Activated CD8-positive, alpha-beta memory T cell treated with anti-CD3 and anti-CD28 coated beads for 48 hours (primary cell): ENCODE results near the gene RUNX2.
"Not testable (repeated sequence)": the region's sequence is repeated elsewhere in the genome, so short reads cannot be mapped to it uniquely, and the experiment has no call there.

Experiments
- DNase-seq, 3 experiments: peaks; one replicate each; pipeline ENCODE4 v3.0.0-alpha.2; 2020; ENCODE audit warnings: low read depth in 2 of 3, low spot score in 2 of 3

RUNX2 gene

DNA sequence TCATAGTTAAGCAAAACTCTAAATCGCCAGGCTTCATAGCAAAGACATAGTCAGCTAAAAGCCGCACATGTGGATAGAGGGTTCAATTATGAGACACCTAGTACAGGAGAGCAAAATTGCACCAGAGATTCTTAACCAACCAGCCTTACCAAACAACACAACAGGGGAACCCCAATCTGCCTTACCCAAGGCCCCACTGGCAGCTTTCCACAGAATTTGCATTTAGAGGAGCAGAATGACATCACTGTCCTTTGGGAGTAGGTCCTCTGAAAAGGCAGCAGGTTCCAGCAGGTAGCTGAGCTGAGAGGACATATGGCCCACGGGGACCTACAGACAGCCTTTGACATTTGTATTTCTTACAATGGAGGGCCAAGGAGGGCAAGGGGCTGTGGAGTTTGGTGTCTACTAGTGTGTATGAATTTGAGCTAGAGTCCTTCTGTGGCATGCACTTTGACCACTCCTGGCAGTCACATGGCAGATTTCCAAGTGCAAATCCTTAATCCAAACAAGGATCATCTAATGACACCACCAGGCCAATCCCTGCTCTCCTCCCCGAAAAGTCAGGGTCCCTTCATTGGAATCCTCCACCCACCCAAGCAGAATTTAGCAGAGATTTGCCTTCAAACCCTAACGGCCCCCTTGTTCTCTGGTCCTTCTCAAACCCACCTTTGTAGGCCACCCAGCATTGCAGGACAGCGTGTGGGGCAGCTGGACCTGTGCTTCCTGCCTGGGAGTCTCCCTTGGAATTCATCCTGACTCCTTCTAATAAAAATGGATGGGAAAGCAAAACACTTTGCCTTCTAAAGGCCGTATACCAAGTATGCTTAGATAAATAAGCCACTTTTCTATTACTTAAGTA is 220.8 kb downstream of the RUNX2 start:
- no peak for DNase-seq

DNA sequence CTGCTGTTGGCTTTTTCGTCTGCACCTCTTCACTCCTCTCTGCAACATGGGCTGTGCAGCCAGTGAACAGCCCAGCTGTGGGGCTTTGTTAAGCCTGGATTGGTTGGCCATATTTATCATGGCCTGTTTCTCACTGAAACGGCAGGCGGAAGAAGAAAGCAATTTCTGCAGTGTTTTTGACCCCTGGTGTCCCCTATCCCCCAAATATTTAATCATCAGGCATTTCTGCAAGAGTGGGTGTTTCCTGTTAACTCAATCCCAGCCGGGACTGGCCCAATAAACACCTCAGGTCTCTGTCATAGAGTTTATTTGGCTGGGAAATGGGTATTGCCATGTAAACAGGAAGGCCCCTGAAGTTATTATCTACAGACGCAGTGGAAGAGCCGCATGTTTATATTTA is 224.4 kb downstream of the RUNX2 start:
- no peak for DNase-seq

DNA sequence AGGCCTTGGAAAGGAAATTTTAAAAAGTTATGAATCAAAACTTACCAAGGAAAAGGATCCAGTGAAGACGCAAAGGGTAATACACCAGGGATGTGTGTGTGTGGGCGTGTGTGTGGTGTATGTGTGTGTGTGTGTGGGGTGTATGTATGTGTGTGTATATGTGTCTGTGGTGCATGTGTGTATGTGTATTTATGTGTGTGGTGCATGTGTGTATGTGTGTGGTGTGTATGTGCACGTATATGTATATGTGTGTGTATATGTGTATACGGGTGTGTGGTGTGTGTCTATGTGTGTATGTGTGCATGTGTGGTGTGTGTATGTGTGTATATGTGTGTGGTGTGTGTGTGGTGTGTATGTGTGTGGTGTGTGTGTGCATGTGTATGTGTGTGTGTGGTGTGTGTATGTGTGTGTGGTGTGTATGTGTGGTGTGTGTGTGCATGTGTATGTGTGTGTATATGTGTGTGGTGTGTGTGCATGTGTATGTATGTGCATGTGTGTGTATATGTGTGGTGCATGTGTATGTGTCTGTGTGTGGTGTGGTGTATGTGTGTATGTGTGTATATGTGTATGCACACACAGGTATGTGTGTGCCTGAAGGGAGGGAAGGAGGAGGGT is 225.7 kb downstream of the RUNX2 start:
- DNase-seq = no peak

DNA sequence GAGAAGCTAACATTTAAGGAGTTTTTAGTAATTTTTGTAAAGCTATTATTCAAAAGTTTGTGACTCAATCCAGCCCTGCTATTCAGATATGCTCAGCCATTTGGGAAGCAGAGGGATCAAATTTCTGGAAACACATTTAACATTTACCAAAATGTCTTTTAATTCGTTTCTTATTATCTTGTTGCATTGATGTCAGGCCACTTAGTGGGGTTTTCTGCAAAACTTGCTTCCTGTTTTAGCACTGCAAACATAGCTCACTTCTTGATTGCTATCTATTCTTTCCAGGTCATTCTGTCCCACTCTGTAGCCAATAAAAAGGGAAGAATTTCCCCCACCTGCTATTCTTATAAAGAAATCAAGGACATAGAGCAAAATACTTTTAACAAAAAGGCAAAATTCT is 226.5 kb downstream of the RUNX2 start:
- DNase-seq = no peak

DNA sequence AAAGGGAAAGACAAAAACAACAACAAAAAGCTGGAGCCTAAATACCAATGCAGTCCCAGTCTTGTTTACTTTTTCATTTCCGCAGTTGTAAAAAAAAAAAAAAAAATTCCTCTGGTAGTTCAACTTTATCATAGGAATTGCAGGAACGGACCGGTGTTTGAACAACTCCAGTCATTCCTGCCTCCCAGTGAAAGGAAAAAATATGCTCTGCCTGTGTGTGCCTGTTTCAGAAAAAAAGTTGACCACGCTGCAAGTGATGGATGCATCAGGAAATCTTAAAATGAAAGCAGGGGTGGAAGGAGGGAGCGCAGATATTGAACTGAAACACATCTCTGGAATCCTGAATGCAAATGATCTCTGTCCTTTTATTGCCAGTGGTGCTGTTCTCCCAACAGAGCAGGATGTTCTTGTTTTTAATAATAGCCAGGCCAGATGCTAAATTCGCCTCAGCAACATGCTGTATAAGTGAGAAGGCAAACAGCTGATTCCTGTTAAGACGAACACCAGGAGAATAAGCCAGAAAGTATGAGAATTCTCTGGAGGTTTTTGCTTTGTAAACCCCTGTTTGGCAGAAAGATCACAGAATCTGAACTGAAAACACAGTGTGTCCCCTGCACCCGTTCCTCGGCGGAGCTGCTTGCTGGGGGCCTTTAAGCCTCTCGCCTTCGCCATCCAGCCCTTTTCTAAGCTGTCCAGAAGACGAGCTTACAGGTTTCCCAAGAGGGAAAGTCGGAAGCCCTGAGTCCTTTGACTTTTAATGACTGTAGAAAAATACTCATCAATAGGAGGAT is 228.0 kb downstream of the RUNX2 start:
- no peak for DNase-seq

DNA sequence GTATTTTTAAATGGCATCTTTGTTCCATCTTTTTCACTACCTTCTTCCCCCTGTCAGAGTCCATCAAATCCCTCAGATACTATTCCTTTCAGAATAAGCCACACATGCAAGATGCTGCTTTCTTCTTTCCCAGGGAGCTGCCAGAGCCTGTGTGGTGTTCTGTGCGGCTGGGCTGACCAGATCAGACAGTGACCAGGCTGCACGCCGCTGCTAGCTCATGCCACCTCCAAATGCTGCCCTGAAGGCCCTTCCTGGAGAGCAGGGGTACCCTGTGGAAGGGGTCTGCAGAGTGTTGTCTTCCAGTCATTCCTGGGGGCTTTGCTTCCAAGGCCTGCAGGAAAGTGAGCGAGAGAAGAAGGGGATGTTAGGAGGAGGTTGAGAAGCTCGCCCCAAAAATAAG is 228.7 kb downstream of the RUNX2 start:
- no peak for DNase-seq

DNA sequence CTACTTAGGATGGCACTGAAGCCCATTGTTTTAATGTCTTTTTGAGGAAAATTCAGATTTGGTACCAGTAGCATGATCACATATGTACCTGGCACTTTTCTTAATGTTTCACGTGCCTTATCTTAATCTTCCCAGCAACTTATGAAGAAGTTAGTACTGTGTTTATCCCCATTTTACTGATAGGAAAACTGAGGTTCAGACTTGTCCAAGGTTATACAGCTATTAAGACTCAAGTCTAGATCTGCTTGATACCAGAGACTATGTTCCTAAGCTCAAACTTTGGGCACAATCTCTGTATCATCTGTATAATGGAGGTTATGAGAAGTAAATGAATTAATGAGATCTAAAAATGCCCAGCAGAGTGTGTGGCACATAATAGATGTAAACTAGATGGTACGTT is 229.3 kb downstream of the RUNX2 start:
- no peak for DNase-seq

DNA sequence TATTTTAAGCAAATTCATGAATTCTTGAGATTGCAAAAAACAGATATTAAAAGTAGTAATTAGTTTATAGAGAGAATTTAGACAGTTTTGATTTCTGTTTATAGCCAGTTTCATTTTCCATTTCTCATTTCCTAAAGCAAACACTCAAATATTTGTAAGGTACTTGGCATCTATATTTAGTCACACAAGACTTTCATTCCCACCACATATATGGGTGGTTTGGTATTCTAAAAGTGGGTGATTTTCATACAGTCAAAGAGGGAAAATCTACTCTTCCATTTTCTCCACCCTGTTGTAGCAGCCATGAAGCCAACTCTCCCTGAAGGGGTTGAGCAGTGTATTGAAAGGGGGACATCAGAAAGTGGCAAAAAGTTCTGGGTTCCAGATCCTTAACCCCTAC is 230.7 kb downstream of the RUNX2 start:
- no peak for DNase-seq

DNA sequence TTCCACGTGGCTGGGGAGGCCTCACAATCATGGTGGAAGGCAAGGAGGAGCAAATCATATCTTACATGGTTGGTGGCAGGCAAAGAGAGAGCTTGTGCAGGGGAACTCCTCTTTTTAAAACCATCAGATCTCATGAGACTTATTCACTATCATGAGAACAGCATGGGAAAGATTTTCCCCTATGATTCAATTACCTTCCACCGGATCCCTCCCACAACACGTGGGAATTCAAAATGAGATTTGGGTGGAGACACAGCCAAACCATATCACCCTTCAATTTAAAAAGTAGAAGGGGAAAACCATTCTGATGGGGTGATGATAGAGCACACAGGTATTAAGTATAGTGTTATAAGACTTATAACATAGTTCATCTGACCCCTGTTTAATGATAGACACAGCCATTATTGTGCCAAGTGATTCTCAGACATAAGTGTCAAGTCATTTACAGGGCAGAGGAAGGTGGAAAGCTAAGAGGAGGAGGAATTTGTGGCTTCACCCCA is 232.2 kb downstream of the RUNX2 start:
- DNase-seq = not testable (repeated sequence)

DNA sequence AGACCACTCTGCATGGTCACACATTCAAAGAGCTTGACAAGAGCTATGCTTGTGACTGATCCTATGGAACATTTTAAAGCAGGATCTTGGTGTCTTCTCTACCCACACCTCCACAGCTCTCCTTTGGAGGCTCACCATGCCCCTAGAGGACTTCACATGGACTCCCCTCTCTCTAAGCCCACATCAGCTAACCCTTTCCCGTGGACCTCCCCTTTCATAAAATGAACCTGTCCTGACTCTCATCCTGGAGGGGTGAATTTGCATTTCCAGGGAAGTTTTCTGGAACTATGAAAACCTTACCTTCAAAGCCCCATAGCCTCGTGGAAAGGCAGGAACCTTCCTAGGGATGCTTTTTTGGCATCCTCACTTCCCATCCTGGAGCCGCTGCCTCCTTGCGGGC is 234.0 kb downstream of the RUNX2 start:
- no peak for DNase-seq

DNA sequence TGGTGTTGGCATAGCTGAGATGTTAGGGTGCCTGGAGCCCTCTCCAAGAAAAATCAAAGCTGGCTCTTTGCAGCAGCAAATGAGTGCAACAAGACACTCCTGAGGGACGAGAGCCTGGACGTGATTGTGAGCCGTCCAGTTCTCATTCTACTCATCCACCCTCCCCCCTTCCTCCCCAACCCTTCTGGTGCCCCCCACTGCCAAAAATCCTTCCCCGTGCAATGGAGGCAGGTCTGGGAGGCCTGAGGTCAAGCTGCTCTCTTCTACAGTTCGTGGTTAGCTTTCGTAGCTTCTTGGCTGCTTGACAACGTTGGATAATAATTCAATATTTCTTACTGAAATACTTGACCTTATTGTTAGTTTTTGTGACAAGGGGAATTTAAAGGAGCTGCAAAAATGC is 234.9 kb downstream of the RUNX2 start:
- DNase-seq = no peak

DNA sequence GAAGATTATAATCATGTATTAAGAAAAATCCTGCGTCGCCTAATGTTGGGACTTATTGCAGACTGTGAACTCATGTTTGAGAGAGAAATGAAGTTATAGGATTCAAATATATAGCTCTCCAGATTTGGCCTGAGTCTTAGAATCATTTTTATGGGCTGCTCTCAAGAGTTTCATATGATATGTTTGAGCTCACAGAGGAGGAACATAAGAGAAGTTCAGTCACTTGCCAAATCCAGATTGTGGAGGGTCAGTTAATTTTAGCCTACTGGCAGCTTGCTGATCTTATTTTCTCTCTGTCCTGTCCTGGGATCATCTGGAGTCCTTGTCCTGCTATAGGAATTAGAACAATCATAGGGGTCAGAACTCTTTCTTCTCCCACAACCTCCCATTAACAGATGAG is 235.7 kb downstream of the RUNX2 start:
- no peak for DNase-seq

DNA sequence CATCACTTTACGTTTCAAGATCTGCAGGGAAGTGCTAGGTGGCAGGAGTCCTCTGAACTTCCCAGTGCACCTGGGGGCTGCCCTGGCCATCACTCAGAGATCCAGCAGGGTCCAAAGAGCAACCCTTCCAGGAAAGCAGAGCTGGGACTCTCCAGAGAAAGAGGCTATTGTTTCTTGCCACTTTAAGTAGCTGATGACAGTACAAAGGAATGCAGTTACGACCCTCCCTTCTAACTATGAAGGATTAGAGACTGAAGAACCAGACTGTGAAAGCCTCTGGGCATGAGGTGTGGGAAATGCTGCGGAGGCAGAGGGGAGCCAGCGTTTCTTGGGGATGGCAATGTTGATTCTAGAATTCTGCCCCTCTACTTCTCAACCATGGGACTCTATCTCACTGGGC is 238.8 kb downstream of the RUNX2 start:
- no peak for DNase-seq

DNA sequence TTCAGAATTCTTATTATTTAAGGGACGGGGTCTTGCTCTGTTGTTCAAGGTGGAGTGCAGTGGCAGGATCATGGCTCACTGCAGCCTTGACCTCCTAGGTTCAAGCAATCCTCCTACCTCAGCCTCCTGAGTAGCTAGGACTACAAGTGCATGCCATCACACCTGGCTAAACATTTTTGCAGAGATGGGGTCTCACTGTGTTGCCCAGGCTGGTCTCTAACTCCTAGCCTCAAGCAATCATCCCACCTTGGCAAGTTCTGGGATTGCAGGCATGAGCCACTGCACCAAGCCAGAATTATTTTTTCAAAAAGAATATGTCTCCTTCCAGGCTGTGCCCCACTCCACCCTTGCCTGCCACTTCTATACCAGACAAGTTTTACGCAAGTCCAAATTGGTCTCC is 239.7 kb downstream of the RUNX2 start:
- DNase-seq = no peak

DNA sequence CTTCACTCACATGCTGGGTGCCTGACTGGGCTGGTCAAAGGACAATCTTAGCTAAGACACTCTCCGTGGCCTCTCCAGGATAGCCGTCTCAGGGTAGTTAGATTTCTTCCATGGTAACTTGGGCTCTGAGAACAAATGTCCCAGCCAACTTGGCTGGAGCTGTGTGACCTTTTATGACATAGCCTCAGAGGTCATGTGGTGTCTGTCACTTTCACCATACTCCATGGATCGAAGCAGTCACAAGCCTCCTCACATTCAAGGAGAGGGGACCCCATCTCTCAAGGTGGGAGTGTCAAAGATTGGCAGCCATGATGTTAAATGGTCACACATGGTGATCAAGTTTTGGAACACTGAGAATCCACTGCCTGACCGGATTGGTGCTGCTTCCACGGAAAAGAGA is 240.5 kb downstream of the RUNX2 start:
- no peak for DNase-seq

DNA sequence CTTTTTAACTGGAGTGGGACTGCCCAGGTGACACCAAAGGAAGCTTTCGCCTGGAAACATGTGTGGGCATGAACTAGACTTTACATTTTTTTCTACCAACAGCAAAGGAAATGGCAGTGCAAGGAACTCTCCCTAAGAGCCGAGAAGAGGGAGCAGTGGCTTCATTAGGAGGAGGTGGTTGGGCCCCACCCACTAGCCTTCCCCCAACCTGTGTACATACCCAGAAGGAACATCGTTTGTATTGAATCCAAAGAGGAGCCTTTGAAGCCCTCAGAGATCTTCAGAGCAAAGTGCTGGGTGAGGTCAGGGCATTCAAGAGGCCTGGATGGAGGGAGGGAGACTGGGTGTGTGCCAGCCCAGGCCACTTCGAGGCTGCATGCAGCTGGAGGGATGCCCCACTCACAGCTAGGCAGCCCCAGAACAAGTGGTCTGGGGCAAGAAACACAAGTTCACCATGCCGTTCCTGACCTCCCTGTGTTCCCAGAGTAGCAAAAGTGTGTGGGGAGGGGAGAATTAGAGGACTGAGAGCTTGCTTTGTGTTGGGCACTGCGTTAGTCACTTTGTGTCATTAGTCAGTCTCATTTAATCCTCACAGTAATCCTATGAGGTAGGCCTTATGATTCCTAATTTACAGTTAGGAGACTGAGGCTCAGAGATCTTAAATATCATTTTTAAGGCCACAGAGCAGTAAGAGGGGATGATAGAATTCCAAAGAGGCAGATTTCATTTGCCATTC is 241.2 kb downstream of the RUNX2 start:
- DNase-seq = no peak

DNA sequence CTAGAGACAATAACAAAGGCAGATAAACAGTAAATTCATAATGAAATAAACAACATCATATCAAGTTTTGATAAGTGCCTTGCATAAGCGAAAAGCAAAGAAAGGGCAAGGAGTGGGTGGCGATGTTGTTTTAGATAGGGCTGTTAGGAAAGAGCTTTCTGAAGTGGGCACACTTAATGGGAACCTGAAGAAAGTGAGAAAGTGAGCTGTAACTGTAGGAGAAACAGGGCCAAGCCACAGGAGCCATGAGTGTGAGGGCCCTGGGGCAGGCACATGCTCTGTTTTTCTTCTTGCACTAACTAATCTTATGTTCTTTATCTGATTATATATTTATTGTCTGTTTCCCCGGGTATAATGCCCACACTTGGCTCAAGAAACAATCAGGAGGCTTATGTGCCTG is 243.0 kb downstream of the RUNX2 start:
- no peak for DNase-seq

DNA sequence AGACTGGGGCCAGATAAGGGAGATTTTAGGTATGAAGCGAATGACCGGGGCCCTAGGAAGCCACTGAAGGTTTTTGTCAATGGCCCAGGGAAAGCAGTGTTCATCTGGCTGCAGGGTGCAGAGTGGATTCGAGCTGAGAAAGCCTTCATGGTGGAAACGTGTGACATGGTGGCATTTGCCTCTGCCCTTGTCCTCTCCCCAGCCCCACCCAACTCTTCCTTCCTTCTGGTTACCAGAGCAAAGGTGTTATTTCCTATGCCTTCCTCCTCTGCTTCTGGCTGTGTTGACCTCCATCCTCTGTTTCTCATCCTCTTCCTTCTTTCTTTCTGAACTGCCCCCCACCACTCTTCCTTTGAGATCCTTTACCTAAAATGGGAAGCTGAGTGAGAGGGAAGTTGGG is 244.7 kb downstream of the RUNX2 start:
- no peak for DNase-seq

DNA sequence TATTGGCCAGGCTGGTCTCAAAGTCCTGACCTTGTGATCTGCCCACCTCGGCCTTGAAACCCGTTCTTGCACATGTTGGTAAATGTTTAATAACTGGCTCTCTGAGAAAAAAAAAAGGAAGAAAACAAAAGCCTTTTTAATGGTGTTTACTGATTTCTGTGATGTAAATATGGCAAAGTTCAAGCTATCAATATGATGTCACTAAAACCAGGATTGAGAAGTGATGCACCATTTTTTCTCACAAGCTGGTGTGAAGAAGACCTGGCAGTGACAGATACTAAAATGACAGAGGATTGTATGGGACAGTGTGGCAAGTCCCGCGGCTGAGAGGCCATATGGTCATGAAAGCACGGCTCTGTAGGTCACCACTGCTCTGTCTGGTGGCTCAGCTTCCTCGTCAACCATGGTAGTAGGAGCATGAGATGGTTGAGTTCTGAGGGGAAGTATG is 245.9 kb downstream of the RUNX2 start:
- no peak for DNase-seq

DNA sequence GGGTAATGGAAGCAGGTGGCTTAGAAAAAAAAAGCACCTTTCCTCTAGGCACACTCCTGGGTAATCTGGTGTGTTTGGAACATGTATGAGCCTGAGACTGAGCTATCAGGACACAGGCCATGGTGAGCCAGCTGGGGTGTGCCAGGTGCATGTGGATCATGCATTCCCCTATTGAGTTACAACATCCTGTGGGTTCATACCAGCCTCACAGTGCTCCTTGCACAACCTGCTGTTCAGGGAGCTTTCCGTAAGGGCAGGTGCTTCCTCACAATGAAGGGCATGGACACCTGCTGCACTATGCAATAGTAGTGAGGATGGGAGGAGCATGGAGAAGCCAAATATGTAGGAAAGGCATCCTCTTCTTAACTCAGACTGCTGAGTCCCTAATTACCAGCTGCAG is 246.8 kb downstream of the RUNX2 start:
- DNase-seq = no peak
